Measurements from ENCODE around the gene RPS8. TPM values are rescaled to one million over a fixed set of nuclear protein-coding genes. Genes with fewer than 3 reads are reported as not detected.

The RPS8 gene
- total and polyA plus RNA-seq, 2 of the 8 experiments (the other 6 are each of a cell fraction or from before 2014, with no cell fraction given), result 2,261 to 2,407 TPM

- H2BK120ac ChIP-seq (replicated peaks; ENCODE audit: low read depth, low read length), result no peak overlapping the region
- H3K79me1 ChIP-seq (ENCODE audit: low read depth, low read length), result no peaks in the 10 kb centered on the region
- no peak overlapping the region for H3K4me2 ChIP-seq (ENCODE audit: insufficient read depth in 1 of 2, low read depth in 2 of 2, low read length in 2 of 2)
- DNase-seq (ENCODE audit: low read depth in 1 of 2, low spot score in 2 of 2) (no peak), FAIRE-seq (no peak)
- no peak overlapping the region for H3K14ac ChIP-seq (ENCODE audit: insufficient read length)
- H2AFZ ChIP-seq (ENCODE audit: low read length), result no peak overlapping the region
- no peak overlapping the region for H2BK15ac ChIP-seq (ENCODE audit: low read length)
- H3K23ac ChIP-seq (ENCODE audit: insufficient read length), result no peak overlapping the region
- H3K27me3 ChIP-seq (replicated peaks in 1 of 4; ENCODE audit: control insufficient read depth in 3 of 4, extremely low read depth in 1 of 4, insufficient read depth in 3 of 4, low read length in 3 of 4), result peaks cover 0 to 5% (median 0%) of the 10 kb centered on the region in 4 experiments; a peak in 2 of 7 replicates
- no peak overlapping the region for H2AK5ac ChIP-seq (ENCODE audit: low read depth, low read length)
- H3K56ac ChIP-seq (replicated peaks; ENCODE audit: insufficient read length, low read depth, low read length), result no peak overlapping the region
- no peak overlapping the region for H4K91ac ChIP-seq (replicated peaks; ENCODE audit: insufficient read length, low read length)
- TF ChIP-seq TCF12 (IDR thresholded peaks at IDR 0.05; ENCODE audit: low read depth, low read length), result no peak
- H3K4ac ChIP-seq (replicated peaks; ENCODE audit: insufficient read length, low read depth, low read length), result no peak overlapping the region
- no peak overlapping the region for H2BK5ac ChIP-seq (ENCODE audit: low read depth, low read length)
- H3K9me3 ChIP-seq (ENCODE audit: insufficient read depth in 2 of 2, low read depth in 1 of 2, low read length in 1 of 2), result no peaks in the 10 kb centered on the region
- H3K23me2 ChIP-seq (ENCODE audit: low read depth, low read length), result peaks cover 7% of the 10 kb centered on the region; the same call in 1 of the 2 replicates
- H3K4me1 ChIP-seq (replicated peaks in 1 of 4; ENCODE audit: control insufficient read depth in 3 of 4, insufficient read depth in 4 of 4, low read length in 3 of 4), result peaks cover 2 to 23% (median 19%) of the 10 kb centered on the region in 4 experiments
- 99% methylated on average over 9 of the region's 9 CpGs; no CpG with 5 or more reads in 1 of the 2 experiments for WGBS, 2 experiments (ENCODE audit: extremely low coverage in 1 of 2, insufficient coverage in 1 of 2, insufficient read length in 1 of 2, insufficient replicate concordance in 2 of 2, low coverage in 1 of 2, low lambda C conversion rate in 2 of 2, missing lambda C conversion rate in 1 of 2)
- no peak overlapping the region for H3K18ac ChIP-seq (ENCODE audit: extremely low read depth, low read length)
- POLR2A ChIA-PET (ENCODE audit: partially characterized antibody), result interaction anchor here (1.2 to 19.2 kb wide), 6 partner anchors 16 to 538 kb away, joined by 3 to 547 read pairs (median 8); partner anchors contain the start of genes RPS8 and UROD
- H2BK20ac ChIP-seq (ENCODE audit: low read length), result no peak overlapping the region
- H3K9ac ChIP-seq (replicated peaks in 1 of 4; ENCODE audit: extremely low read depth in 1 of 4, low read depth in 3 of 4, low read length in 3 of 4), result no peak overlapping the region
- H4K8ac ChIP-seq (ENCODE audit: extremely low read depth, insufficient read depth, low read length), result no peak overlapping the region
- no peak overlapping the region for H3K27ac ChIP-seq (ENCODE audit: low read depth, low read length)
- peaks cover 0 to 16% (median 10%) of the 10 kb centered on the region in 4 experiments; a peak in 5 of 8 replicates for H3K36me3 ChIP-seq (ENCODE audit: control insufficient read depth in 2 of 4, insufficient read depth in 4 of 4, low read length in 3 of 4)
- peaks cover 0 to 10% of the 10 kb centered on the region in 2 experiments for H4K20me1 ChIP-seq (replicated peaks in 1 of 2; ENCODE audit: control insufficient read depth in 1 of 2, insufficient read depth in 2 of 2, low read length in 2 of 2)
- H4K5ac ChIP-seq (ENCODE audit: insufficient read length, low read depth, low read length), result no peak overlapping the region
- H2BK12ac ChIP-seq (ENCODE audit: low read depth, low read length), result no peak overlapping the region
- H3K79me2 ChIP-seq (ENCODE audit: control insufficient read depth in 1 of 2, insufficient read depth in 2 of 2, low read length in 2 of 2), result no peaks in the 10 kb centered on the region
- no peak overlapping the region for H3K4me3 ChIP-seq (ENCODE audit: extremely low read depth in 1 of 4, insufficient read depth in 2 of 4, low read depth in 3 of 4, low read length in 4 of 4)
- CTCF ChIA-PET (ENCODE audit: partially characterized antibody), result interaction anchor here (1.2 to 1.4 kb wide), 2 partner anchors 11 to 12 kb away, joined by 3 to 7 read pairs; no protein-coding TSS in a partner anchor
Measured at GRCh38 chr1:44803062-44803311, 27.6 kb downstream of the RPS8 start.
